HG02642 (cell line): ENCODE measurements around the gene LRRC8B.

Experiments
- ATAC-seq: cut with Tn5 transposase; IDR thresholded peaks from one replicate; pipeline ENCODE4 v1.9.1; 2021; ENCODE audit warnings: mild to moderate bottlenecking; ENCODE audit not compliant: unreplicated experiment, poor library complexity

The LRRC8B gene

DNA sequence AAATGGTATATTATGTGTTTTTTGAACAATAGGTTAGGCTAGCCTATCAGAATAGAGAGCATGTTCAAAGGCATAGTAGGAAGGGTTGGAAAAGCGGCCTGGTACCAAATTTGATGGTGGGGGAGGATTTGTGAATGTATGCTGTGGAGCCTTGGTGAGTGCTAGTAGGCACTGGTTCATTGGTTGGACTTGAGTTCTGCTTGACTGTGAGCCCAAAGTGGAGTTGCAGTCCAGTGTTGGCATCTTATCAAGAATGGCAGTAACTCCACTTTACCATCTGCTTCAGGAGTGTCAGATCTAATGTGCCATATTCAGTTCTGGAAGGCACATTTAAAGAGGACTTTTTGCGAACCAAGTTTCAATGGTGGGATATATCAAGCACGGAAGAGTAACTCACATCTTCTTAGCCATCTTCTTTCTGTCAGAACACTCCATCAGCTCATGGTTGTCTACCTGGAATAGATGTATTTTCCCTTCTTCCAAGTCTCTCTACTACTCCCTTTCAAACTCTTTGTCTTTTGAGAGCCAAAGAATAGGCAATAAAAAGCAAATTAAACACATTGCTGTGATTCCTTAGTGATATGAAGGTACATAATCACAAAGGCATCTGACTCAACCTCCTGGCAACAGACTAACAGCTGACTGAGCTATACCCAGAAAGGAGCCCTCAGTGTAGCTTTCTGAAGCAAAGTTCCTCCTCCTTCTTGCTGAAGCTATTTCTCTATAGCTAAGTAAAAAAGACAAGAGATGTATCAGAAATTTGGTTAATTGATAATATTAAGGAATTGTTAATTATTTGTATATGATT lies 21.7 kb downstream of the LRRC8B start:
- no peak for ATAC-seq

GRCh38 chr1:89546934-89547562 lies 22.4 kb downstream of the LRRC8B start:
- no peak for ATAC-seq

DNA sequence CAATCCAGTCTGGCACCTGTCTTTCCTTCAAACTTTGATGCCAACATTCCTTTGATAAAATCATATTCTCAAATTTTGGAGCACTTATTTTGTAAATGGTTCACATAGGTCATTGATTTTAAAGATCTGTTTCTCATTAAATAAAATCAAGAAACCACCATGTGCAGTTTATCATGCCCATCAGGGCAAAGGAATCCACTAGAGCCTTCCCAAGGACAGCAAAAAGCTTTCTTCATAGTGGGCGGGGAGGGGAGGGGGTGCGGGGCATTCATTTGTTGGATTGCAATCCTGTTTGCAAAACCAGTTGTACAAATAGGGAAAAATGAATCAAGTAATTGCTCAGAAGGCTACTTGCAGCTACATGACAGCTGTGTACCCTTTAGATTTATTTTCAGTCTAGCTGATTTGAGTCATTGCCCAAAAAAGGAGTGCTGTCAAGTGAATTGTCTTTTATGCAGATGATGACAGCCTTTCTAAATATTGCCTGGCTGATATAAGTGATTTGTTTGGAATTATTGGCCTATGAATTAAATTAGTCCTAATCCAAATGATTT lies 23.0 kb downstream of the LRRC8B start:
- ATAC-seq = no peak

DNA sequence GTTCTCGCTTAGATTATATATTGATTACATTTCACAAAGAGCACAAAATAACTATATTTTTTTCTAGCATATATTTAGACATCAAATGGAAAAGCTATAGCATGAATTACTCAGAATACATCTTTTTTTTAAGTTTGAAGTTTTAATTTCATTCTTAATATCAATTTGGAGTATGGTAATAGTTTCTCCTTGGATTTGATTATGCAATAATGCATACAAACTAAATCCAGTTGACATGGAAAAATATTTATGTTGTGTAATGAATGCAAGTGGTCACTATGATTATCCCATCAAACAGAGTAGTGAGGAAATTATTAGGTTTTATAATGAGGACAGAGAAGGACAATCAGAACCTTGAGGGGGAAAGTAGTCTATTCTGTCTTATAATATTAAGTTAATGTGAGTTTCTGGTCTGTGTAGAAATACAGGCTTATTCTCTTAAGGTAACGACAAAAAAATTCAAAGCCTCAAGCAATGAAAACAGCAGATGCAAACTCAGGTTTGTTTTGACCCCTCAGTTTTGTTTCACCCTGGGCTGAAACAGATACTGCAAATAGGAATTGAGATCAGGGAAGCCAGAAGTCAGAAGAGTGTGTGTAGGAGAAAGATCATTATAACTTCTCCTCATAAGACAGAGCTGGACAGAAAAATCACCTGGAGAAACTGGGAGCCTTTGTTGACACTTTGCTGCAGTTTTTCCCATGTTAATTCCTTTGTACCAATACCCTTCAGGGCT lies 23.7 kb downstream of the LRRC8B start:
- ATAC-seq = no peak

DNA sequence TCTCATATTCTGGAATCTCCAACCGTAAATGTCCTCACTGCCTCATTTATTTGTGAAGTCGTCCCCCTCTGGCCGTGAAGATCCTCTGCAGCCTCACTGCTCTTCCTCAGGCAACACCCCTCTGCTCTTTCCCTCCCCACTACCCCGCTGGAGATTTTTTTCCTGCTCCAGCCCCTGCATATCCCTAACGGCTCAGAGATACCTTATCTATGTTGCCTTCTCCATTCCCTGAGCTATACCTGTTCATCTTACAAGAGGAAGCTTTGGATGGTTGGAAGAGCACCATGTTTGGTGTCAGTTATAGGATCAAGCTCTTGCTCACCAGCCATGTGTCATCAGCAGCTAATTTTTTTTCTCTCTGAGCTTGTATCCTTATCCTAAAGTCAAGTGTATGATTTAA lies 26.4 kb downstream of the LRRC8B start:
- no peak for ATAC-seq

DNA sequence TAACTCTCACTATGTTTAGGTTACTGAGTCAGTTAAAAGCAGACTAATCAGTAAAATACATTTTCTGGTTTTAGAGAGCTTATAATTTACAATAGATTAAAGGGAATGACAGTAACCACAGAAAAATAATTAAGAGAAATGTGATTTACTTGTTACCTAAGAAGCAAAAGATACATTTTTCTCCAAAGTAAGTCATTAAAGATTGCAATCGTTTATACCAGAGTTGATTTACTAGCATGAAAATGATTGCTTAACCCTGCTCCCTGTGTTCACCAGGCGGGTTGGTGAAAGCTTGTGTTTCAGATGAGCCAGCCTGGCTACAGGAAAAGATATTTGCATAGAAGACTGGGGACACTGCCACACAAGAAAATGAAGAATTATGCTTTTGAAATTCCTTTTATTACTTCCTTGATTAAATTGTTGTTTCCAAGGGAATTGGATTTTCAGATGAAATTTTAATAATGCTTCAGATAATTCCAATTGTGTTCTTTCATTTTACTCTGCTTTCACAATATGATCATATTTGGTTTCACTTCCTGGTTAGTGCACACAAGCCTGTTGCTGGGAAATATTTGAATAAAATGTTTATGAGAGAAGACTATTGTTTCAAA lies 27.9 kb downstream of the LRRC8B start:
- peak; percentile 82 for ATAC-seq

- ATAC-seq = no peak
Observed at GRCh38 chr1:89553157-89553556, 28.5 kb downstream of the LRRC8B start.

DNA sequence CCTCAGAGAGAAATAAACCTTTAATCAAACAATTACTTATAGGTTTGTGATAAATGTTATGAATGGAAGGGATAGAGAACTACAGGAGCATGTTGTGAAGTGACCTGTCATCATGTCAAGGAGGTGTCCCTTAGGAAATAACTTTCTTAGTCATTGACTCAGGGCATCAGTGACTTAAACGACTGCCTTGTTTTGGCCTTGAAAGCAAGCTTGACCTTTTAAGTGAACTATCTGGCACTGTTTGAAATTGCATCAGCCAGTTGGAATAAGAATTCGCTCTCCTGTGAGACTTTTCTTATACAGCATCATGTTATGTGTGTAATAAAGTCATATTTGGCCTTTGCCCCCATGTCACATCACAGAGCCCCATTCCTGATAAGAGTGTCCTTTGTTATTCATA lies 30.9 kb downstream of the LRRC8B start:
- ATAC-seq = no peak

DNA sequence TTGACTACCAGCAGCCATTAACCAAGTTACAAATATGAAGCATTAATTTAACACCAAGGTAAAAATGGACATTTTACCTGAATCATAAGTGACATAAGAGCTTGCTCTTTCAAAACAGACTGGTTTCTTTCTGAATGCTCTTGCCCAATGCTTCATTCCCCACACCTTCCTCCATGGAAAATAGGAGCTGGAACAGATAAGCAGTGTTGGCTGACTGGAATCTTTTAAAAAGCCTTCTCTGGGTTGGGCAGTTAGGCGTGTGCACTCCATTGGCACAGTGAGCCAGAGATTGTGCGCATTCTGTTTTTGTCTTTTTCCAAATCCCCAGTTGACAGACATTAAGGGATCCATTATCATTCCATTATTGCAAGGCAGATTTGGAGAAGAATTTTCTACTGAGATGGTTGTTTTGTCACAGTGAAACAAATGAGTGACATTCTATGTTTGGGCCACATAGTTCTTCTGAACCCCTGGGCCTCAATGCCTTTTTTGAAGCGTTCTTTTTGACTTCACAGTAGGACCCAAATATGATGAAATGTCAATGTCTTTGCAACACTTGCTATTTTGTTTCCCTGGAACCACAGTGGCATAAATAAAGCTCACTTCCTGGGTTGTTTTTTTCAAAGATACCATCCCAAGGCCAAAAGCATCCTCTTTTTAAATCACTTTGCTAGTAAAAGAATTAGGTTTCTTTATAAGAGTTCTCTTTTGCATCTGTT lies 32.3 kb downstream of the LRRC8B start:
- no peak for ATAC-seq

- no peak for ATAC-seq
Observed at GRCh38 chr1:89557445-89557825, 32.8 kb downstream of the LRRC8B start.

DNA sequence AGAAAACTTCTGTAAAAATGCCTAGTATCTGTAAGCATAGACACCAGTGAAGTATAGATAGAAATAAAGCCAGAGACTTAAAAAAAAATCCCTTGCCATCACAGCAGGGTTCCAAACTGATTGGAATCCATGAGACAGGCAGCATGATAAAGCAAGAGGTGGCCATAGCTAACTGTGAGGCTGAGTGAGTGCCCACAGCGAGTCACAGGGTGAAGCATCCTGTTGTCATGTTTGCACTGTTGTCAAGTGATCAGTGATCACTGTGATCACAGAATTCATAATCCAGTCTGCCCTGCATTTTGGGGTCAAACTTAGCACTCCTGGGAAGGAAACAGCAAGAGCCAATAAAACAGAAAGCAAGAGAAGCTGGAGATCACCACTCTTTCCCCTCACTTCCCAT lies 33.3 kb downstream of the LRRC8B start:
- no peak for ATAC-seq

DNA sequence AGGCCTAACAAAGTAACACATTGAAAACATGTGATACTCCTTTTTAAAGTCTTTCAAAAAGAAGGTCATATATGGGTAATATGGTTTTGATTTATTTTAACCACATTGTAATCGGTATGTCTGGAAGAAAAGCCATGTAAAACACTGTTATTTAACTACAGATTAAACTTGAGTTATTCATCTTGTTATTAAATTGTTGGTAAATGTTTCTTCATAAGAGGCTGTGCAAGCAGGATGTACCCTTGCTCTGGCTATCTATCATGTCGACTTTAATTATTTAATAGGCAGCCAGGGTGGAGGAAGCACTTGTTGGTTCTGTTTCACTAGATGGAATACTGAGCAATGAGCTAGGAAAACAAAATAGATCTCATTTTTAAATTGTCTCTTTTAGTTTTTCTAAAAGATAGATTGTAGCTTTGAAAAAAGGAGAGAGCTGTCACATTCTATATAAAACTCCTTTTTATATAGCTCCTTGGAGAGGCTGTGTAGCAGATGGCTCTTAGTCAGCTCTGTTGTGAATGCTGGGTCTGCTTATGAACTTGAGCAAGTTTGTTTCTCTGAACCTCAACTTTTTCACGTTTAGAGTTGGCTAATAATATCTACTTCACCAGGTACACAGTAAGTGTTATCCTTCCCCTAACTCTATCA lies 39.5 kb downstream of the LRRC8B start:
- ATAC-seq = no peak

GRCh38 chr1:89565521-89565920 lies 40.9 kb downstream of the LRRC8B start:
- no peak for ATAC-seq

DNA sequence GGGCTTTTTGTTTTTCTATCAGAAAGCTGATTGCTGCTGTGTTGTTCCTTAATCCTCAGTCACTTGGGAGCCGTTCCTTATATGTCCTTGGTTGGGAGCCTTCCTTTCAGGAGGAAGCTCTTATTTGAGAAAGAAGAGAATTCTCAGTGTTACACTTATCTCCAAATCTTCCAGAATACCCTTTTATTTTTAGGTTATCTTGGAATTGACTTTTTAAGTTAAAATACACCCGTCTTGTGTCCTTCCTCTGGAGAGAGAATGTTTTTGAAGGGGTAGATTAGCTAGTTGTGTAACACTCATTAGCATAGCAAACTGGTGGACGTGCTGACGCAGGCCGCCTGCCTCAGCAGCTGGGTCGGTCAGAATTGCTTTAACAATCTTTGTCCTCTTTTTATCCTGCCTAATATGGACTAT lies 42.1 kb downstream of the LRRC8B start:
- no peak for ATAC-seq

- no peak for ATAC-seq
Observed at GRCh38 chr1:89567797-89568196, 43.2 kb downstream of the LRRC8B start.

DNA sequence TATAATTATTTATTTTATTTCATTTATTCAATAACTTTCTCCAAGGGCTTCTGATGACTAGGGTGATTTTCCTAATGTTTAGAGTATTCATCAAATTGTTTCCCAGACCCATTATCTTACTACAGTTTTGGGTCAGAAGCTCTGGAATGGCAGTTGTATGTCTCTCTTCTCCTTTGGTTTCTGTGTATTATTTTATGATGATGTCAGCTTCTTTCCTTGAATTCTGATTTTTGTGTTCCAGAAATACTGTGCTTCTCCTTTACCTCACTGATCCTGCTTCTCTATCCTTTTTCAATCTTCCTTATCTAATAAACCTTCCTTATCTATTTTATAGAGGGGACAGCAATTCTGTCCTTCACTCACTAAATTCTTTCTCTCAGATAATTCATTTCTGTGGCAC lies 48.8 kb downstream of the LRRC8B start:
- no peak for ATAC-seq

DNA sequence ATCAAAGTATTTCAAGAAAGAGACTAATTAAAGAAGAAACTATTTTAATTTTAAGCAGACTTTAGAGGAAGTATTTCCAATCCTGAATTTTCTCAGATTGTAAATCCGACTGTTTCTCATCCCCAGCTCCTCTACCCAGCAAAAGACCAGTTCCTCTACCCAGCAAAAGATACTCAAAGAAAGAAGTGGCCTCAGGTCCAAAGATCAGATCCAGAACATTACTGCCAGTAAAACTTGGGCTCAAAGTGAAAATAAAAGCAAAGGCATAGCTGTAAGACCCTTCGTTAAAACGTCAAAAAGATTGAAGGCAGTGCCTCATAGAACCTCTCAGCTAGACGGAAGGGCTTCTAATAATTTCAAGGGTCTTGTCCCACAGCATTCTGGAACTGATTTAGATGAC lies 50.0 kb downstream of the LRRC8B start:
- no peak for ATAC-seq

GRCh38 chr1:89575207-89575606 lies 50.6 kb downstream of the LRRC8B start:
- no peak for ATAC-seq

DNA sequence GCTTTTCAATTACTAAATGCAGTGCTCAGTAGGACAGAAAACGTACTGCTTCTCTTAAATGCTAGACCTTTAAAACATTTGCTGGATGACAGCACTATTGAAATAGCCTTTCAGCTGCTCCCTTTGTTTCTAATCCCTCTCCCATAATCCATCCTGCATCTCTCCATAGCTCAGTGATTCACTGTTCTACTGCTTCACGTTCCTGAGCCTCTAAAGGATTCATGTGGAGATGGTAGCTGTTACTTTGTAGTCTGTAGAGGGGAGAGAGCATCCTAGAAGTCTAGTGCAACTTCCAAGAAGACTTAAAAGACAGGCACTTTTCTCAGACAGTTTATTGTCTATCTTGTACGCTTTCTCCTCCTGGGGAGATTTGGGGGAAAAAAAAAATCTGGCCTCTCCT lies 51.4 kb downstream of the LRRC8B start:
- ATAC-seq = no peak

GRCh38 chr1:89578151-89578550 lies 53.5 kb downstream of the LRRC8B start:
- ATAC-seq = no peak
